ENCODE data around the gene LCE1E. TPM values are rescaled to one million over a fixed set of nuclear protein-coding genes. Genes with fewer than 3 reads are reported as not detected.

The LCE1E gene
- total RNA-seq (2014; rRNA removed; shearing (Covaris generic)) = not detected in 2 replicates

- DNase-seq (ENCODE audit: low spot score) = no peak
Measured at GRCh38 chr1:152786077-152786476, at the start of gene LCE1E. TSS of gene LCE1E (plus strand) at chr1:152786257. CDS start at chr1:152787300, 1,043 bp downstream.

GRCh38 chr1:152737997-152738396 lies 48.1 kb upstream of the LCE1E start:
- DNase-seq (ENCODE audit: low spot score) = no peak

GRCh38 chr1:152739841-152740240 lies 46.2 kb upstream of the LCE1E start:
- DNase-seq (ENCODE audit: low spot score) = no peak

GRCh38 chr1:152741656-152742055 lies 44.4 kb upstream of the LCE1E start:
- DNase-seq (ENCODE audit: low spot score) = no peak

- DNase-seq (ENCODE audit: low spot score) = no peak
Measured at GRCh38 chr1:152743371-152744145, 42.5 kb upstream of the LCE1E start.

- peak; percentile 33 for DNase-seq (ENCODE audit: low spot score)
Measured at GRCh38 chr1:152745289-152745704, 40.8 kb upstream of the LCE1E start.

GRCh38 chr1:152745765-152746444 lies 40.2 kb upstream of the LCE1E start:
- DNase-seq (ENCODE audit: low spot score) = no peak

GRCh38 chr1:152747831-152748230 lies 38.2 kb upstream of the LCE1E start:
- no peak for DNase-seq (ENCODE audit: low spot score)

GRCh38 chr1:152752225-152752624 lies 33.8 kb upstream of the LCE1E start:
- peak; percentile 50 for DNase-seq (ENCODE audit: low spot score)

- no peak for DNase-seq (ENCODE audit: low spot score)
Measured at GRCh38 chr1:152753586-152753985, 32.5 kb upstream of the LCE1E start.

- no peak for DNase-seq (ENCODE audit: low spot score)
Measured at GRCh38 chr1:152756872-152757271, 29.2 kb upstream of the LCE1E start.

GRCh38 chr1:152757747-152758146 lies 28.3 kb upstream of the LCE1E start, which contains the start of gene KPRP:
TSS of gene KPRP (plus strand) at chr1:152758025. CDS start at chr1:152759589, 1,564 bp downstream.
- DNase-seq (ENCODE audit: low spot score) = no peak

- DNase-seq (ENCODE audit: low spot score) = no peak
Measured at GRCh38 chr1:152758636-152759035, 27.4 kb upstream of the LCE1E start.

GRCh38 chr1:152759453-152760173 lies 26.4 kb upstream of the LCE1E start:
- DNase-seq (ENCODE audit: low spot score) = no peak

GRCh38 chr1:152760551-152761190 lies 25.4 kb upstream of the LCE1E start:
- no peak for DNase-seq (ENCODE audit: low spot score)

GRCh38 chr1:152761609-152762213 lies 24.3 kb upstream of the LCE1E start:
- no peak for DNase-seq (ENCODE audit: low spot score)

- DNase-seq (ENCODE audit: low spot score) = no peak
Measured at GRCh38 chr1:152768847-152769533, 17.1 kb upstream of the LCE1E start.

GRCh38 chr1:152770411-152770810 lies 15.6 kb upstream of the LCE1E start:
- DNase-seq (ENCODE audit: low spot score) = no peak

GRCh38 chr1:152774875-152775274 lies 11.2 kb upstream of the LCE1E start, which contains the start of gene LCE1F:
TSS of gene LCE1F (plus strand) at chr1:152775140. CDS start at chr1:152776372, 1,232 bp downstream.
- no peak for DNase-seq (ENCODE audit: low spot score)

- no peak for DNase-seq (ENCODE audit: low spot score)
Measured at GRCh38 chr1:152776361-152776760, 9.7 kb upstream of the LCE1E start.
